HL-60 (cell line): Measurements from ENCODE around the gene KPNA1.

Experiments
- GABPA ChIP-seq: IDR thresholded peaks from 2 replicates; pipeline ENCODE4 v1.6.1; 2012; ENCODE audit warnings: low read depth
- POLR2AphosphoS5 ChIP-seq: IDR thresholded peaks from 2 replicates; pipeline ENCODE4 v1.6.1; 2012; ENCODE audit warnings: low read depth
- SPI1 ChIP-seq: IDR thresholded peaks from 2 replicates; pipeline ENCODE4 v1.6.1; 2012; ENCODE audit warnings: low read depth, mild to moderate bottlenecking, borderline replicate concordance
- TF ChIP-seq, protein P1 (sequence below): IDR thresholded peaks from one replicate; pipeline ENCODE4 v1.5.1; 2011; ENCODE audit warnings: low read length, control low read depth, inconsistent platforms; ENCODE audit not compliant: insufficient read depth
- TF ChIP-seq, protein P2 (sequence below): IDR thresholded peaks from 2 replicates; pipeline ENCODE4 v1.6.1; 2012; ENCODE audit warnings: low read depth; ENCODE audit not compliant: insufficient replicate concordance

DNA sequence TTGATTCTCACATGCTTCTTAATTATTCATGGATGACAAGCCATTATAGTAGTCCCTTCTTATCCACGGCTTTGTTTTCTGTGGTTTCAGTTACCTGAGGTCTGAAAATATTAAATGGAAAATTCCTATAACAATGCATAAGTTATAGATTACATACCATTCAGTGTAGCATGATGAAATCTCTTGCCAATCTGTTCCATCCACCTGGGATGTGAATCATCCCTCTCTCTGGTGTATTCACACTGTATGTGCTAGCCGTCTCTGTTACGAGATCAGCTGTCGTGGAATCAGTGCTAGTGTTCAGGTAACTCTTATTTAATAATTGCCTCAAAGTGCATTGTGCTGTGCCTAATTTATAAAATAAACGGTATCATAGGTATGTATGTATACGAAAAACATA lies 104.1 kb downstream of the KPNA1 start:
- TF ChIP-seq, protein P1, sequence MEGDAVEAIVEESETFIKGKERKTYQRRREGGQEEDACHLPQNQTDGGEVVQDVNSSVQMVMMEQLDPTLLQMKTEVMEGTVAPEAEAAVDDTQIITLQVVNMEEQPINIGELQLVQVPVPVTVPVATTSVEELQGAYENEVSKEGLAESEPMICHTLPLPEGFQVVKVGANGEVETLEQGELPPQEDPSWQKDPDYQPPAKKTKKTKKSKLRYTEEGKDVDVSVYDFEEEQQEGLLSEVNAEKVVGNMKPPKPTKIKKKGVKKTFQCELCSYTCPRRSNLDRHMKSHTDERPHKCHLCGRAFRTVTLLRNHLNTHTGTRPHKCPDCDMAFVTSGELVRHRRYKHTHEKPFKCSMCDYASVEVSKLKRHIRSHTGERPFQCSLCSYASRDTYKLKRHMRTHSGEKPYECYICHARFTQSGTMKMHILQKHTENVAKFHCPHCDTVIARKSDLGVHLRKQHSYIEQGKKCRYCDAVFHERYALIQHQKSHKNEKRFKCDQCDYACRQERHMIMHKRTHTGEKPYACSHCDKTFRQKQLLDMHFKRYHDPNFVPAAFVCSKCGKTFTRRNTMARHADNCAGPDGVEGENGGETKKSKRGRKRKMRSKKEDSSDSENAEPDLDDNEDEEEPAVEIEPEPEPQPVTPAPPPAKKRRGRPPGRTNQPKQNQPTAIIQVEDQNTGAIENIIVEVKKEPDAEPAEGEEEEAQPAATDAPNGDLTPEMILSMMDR: no peak
- no peak for TF ChIP-seq POLR2AphosphoS5
- TF ChIP-seq, protein P2, sequence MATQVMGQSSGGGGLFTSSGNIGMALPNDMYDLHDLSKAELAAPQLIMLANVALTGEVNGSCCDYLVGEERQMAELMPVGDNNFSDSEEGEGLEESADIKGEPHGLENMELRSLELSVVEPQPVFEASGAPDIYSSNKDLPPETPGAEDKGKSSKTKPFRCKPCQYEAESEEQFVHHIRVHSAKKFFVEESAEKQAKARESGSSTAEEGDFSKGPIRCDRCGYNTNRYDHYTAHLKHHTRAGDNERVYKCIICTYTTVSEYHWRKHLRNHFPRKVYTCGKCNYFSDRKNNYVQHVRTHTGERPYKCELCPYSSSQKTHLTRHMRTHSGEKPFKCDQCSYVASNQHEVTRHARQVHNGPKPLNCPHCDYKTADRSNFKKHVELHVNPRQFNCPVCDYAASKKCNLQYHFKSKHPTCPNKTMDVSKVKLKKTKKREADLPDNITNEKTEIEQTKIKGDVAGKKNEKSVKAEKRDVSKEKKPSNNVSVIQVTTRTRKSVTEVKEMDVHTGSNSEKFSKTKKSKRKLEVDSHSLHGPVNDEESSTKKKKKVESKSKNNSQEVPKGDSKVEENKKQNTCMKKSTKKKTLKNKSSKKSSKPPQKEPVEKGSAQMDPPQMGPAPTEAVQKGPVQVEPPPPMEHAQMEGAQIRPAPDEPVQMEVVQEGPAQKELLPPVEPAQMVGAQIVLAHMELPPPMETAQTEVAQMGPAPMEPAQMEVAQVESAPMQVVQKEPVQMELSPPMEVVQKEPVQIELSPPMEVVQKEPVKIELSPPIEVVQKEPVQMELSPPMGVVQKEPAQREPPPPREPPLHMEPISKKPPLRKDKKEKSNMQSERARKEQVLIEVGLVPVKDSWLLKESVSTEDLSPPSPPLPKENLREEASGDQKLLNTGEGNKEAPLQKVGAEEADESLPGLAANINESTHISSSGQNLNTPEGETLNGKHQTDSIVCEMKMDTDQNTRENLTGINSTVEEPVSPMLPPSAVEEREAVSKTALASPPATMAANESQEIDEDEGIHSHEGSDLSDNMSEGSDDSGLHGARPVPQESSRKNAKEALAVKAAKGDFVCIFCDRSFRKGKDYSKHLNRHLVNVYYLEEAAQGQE: no peak
- no peak for TF ChIP-seq GABPA
- TF ChIP-seq SPI1: no peak
